ENCODE results near the gene CETN1.

DNA sequence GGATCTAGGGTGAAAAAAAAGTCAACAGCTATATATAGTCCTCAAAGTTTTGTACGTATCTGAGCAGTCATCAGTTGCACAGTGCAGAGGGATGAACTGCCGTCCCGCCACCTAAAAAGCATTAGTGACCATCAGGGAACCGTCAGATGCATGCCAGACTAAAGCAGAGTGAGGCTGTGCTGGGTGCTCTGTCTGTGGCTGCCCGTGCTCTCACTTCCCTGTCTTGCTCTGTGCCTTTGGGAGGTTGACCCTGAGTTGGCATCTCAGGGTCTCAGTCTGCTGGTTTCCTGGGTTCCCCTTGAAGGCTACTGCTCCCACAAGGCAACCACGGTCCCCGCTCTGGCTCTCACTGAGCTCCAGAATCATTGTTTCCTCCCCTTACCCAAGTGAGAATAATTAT is 27.8 kb downstream of the CETN1 start:
- TF ChIP-seq, protein P1, sequence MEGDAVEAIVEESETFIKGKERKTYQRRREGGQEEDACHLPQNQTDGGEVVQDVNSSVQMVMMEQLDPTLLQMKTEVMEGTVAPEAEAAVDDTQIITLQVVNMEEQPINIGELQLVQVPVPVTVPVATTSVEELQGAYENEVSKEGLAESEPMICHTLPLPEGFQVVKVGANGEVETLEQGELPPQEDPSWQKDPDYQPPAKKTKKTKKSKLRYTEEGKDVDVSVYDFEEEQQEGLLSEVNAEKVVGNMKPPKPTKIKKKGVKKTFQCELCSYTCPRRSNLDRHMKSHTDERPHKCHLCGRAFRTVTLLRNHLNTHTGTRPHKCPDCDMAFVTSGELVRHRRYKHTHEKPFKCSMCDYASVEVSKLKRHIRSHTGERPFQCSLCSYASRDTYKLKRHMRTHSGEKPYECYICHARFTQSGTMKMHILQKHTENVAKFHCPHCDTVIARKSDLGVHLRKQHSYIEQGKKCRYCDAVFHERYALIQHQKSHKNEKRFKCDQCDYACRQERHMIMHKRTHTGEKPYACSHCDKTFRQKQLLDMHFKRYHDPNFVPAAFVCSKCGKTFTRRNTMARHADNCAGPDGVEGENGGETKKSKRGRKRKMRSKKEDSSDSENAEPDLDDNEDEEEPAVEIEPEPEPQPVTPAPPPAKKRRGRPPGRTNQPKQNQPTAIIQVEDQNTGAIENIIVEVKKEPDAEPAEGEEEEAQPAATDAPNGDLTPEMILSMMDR (tag by site-specific recombination; IDR thresholded peaks at IDR 0.05): no peak
- no peak for TF ChIP-seq ZNF37A (tag by site-specific recombination; IDR thresholded peaks at IDR 0.05)
- TF ChIP-seq, protein P2, sequence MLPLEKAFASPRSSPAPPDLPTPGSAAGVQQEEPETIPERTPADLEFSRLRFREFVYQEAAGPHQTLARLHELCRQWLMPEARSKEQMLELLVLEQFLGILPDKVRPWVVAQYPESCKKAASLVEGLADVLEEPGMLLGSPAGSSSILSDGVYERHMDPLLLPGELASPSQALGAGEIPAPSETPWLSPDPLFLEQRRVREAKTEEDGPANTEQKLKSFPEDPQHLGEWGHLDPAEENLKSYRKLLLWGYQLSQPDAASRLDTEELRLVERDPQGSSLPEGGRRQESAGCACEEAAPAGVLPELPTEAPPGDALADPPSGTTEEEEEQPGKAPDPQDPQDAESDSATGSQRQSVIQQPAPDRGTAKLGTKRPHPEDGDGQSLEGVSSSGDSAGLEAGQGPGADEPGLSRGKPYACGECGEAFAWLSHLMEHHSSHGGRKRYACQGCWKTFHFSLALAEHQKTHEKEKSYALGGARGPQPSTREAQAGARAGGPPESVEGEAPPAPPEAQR (tag by site-specific recombination; IDR thresholded peaks at IDR 0.05): no peak
- no peak for TF ChIP-seq ZNF558 (tag by site-specific recombination; IDR thresholded peaks at IDR 0.05)
- TF ChIP-seq, protein P3, sequence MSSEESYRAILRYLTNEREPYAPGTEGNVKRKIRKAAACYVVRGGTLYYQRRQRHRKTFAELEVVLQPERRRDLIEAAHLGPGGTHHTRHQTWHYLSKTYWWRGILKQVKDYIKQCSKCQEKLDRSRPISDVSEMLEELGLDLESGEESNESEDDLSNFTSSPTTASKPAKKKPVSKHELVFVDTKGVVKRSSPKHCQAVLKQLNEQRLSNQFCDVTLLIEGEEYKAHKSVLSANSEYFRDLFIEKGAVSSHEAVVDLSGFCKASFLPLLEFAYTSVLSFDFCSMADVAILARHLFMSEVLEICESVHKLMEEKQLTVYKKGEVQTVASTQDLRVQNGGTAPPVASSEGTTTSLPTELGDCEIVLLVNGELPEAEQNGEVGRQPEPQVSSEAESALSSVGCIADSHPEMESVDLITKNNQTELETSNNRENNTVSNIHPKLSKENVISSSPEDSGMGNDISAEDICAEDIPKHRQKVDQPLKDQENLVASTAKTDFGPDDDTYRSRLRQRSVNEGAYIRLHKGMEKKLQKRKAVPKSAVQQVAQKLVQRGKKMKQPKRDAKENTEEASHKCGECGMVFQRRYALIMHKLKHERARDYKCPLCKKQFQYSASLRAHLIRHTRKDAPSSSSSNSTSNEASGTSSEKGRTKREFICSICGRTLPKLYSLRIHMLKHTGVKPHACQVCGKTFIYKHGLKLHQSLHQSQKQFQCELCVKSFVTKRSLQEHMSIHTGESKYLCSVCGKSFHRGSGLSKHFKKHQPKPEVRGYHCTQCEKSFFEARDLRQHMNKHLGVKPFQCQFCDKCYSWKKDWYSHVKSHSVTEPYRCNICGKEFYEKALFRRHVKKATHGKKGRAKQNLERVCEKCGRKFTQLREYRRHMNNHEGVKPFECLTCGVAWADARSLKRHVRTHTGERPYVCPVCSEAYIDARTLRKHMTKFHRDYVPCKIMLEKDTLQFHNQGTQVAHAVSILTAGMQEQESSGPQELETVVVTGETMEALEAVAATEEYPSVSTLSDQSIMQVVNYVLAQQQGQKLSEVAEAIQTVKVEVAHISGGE (tag by site-specific recombination; conservative IDR thresholded peaks at IDR 0.05; ENCODE audit: low read depth): no peak
- no peak for TF ChIP-seq MEIS1 (CRISPR knock-in tag; IDR thresholded peaks at IDR 0.05; ENCODE audit: borderline replicate concordance)
- TF ChIP-seq ZNF830 (tag by site-specific recombination; IDR thresholded peaks at IDR 0.05; ENCODE audit: low read depth): no peak
- TF ChIP-seq PRDM1 (tag by site-specific recombination; IDR thresholded peaks at IDR 0.05): no peak
- TF ChIP-seq ZNF354C (tag by site-specific recombination; IDR thresholded peaks at IDR 0.05; ENCODE audit: borderline replicate concordance, low read depth): no peak
